Measurements from ENCODE around the gene CCDC3. TPM values are rescaled to one million over a fixed set of nuclear protein-coding genes. Genes with fewer than 3 reads are reported as not detected.

CCDC3 gene
- polyA plus RNA-seq, 1 donor: 8.4 TPM

- DNase-seq: no peak
- Histone ChIP-seq H3K27ac (ENCODE audit: low read length) (no peak overlapping the region), H3K36me3 (ENCODE audit: control insufficient read depth, insufficient read depth, low read length) (no peaks in the 10 kb centered on the region), H3K4me3 (ENCODE audit: low read length) (no peak overlapping the region), H3K4me1 (ENCODE audit: control insufficient read depth, insufficient read depth, low read length) (no peaks in the 10 kb centered on the region), H3K9me3 (ENCODE audit: control insufficient read depth, low read depth, low read length) (peaks cover 5% of the 10 kb centered on the region), H3K27me3 (ENCODE audit: control insufficient read depth, insufficient read depth, low read length) (no peaks in the 10 kb centered on the region)
- WGBS (ENCODE audit: insufficient coverage, low lambda C conversion rate): no CpG with 5 or more reads among the region's 24 CpGs
These were observed 103.2 kb downstream of the CCDC3 start for GRCh38 chr10:12898271-12898670.

- Histone ChIP-seq H3K9me3 (ENCODE audit: control insufficient read depth, low read depth, low read length) (peaks cover 13% of the 10 kb centered on the region), H3K27me3 (ENCODE audit: control insufficient read depth, insufficient read depth, low read length) (no peaks in the 10 kb centered on the region), H3K4me3 (ENCODE audit: low read length) (no peak overlapping the region), H3K36me3 (ENCODE audit: control insufficient read depth, insufficient read depth, low read length) (no peaks in the 10 kb centered on the region), H3K4me1 (ENCODE audit: control insufficient read depth, insufficient read depth, low read length) (no peaks in the 10 kb centered on the region), H3K27ac (ENCODE audit: low read length) (no peak overlapping the region)
- WGBS (ENCODE audit: insufficient coverage, low lambda C conversion rate): 64% methylated on average over 4 of the region's 6 CpGs
- DNase-seq: no peak
These were observed 104.2 kb downstream of the CCDC3 start for GRCh38 chr10:12897278-12897677.

GRCh38 chr10:12896251-12896650 lies 105.3 kb downstream of the CCDC3 start:
- H3K36me3 ChIP-seq (ENCODE audit: control insufficient read depth, insufficient read depth, low read length): no peaks in the 10 kb centered on the region
- DNase-seq: no peak
- no peak overlapping the region for H3K4me3 ChIP-seq (ENCODE audit: low read length)
- no peaks in the 10 kb centered on the region for H3K4me1 ChIP-seq (ENCODE audit: control insufficient read depth, insufficient read depth, low read length)
- no peaks in the 10 kb centered on the region for H3K27me3 ChIP-seq (ENCODE audit: control insufficient read depth, insufficient read depth, low read length)
- H3K9me3 ChIP-seq (ENCODE audit: control insufficient read depth, low read depth, low read length): peaks cover 13% of the 10 kb centered on the region
- no CpG with 5 or more reads among the region's 5 CpGs for WGBS (ENCODE audit: insufficient coverage, low lambda C conversion rate)
- no peak overlapping the region for H3K27ac ChIP-seq (ENCODE audit: low read length)

- Histone ChIP-seq H3K36me3 (ENCODE audit: control insufficient read depth, insufficient read depth, low read length) (no peaks in the 10 kb centered on the region), H3K4me1 (ENCODE audit: control insufficient read depth, insufficient read depth, low read length) (no peaks in the 10 kb centered on the region), H3K27ac (ENCODE audit: low read length) (no peak overlapping the region), H3K9me3 (ENCODE audit: control insufficient read depth, low read depth, low read length) (peaks cover 13% of the 10 kb centered on the region), H3K27me3 (ENCODE audit: control insufficient read depth, insufficient read depth, low read length) (no peaks in the 10 kb centered on the region), H3K4me3 (ENCODE audit: low read length) (no peak overlapping the region)
- no peak for DNase-seq
These were observed 108.6 kb downstream of the CCDC3 start for GRCh38 chr10:12892924-12893323.

GRCh38 chr10:12890958-12891357 lies 110.6 kb downstream of the CCDC3 start:
- Histone ChIP-seq H3K27me3 (ENCODE audit: control insufficient read depth, insufficient read depth, low read length) (no peaks in the 10 kb centered on the region), H3K9me3 (ENCODE audit: control insufficient read depth, low read depth, low read length) (peaks cover 13% of the 10 kb centered on the region), H3K36me3 (ENCODE audit: control insufficient read depth, insufficient read depth, low read length) (no peaks in the 10 kb centered on the region), H3K27ac (ENCODE audit: low read length) (no peak overlapping the region), H3K4me1 (ENCODE audit: control insufficient read depth, insufficient read depth, low read length) (no peaks in the 10 kb centered on the region), H3K4me3 (ENCODE audit: low read length) (no peak overlapping the region)
- DNase-seq: no peak
- WGBS (ENCODE audit: insufficient coverage, low lambda C conversion rate): no CpG with 5 or more reads among the region's 3 CpGs

GRCh38 chr10:12888470-12888869 lies 113.0 kb downstream of the CCDC3 start:
- Histone ChIP-seq H3K27me3 (ENCODE audit: control insufficient read depth, insufficient read depth, low read length) (no peaks in the 10 kb centered on the region), H3K4me3 (ENCODE audit: low read length) (no peak overlapping the region), H3K4me1 (ENCODE audit: control insufficient read depth, insufficient read depth, low read length) (no peaks in the 10 kb centered on the region), H3K36me3 (ENCODE audit: control insufficient read depth, insufficient read depth, low read length) (no peaks in the 10 kb centered on the region), H3K9me3 (ENCODE audit: control insufficient read depth, low read depth, low read length) (peaks cover 8% of the 10 kb centered on the region), H3K27ac (ENCODE audit: low read length) (no peak overlapping the region)
- WGBS (ENCODE audit: insufficient coverage, low lambda C conversion rate): no CpG with 5 or more reads among the region's 2 CpGs
- no peak for DNase-seq

- H3K27me3 ChIP-seq (ENCODE audit: control insufficient read depth, insufficient read depth, low read length): no peaks in the 10 kb centered on the region
- no peaks in the 10 kb centered on the region for H3K4me1 ChIP-seq (ENCODE audit: control insufficient read depth, insufficient read depth, low read length)
- no peak overlapping the region for H3K27ac ChIP-seq (ENCODE audit: low read length)
- WGBS (ENCODE audit: insufficient coverage, low lambda C conversion rate): no CpG with 5 or more reads among the region's 3 CpGs
- H3K9me3 ChIP-seq (ENCODE audit: control insufficient read depth, low read depth, low read length): peaks cover 3% of the 10 kb centered on the region
- DNase-seq: no peak
- no peak overlapping the region for H3K4me3 ChIP-seq (ENCODE audit: low read length)
- H3K36me3 ChIP-seq (ENCODE audit: control insufficient read depth, insufficient read depth, low read length): no peaks in the 10 kb centered on the region
These were observed 113.7 kb downstream of the CCDC3 start for GRCh38 chr10:12887780-12888179.

- DNase-seq: peak; percentile 38 to 49
- Histone ChIP-seq H3K36me3 (ENCODE audit: control insufficient read depth, insufficient read depth, low read length) (no peaks in the 10 kb centered on the region), H3K4me1 (ENCODE audit: control insufficient read depth, insufficient read depth, low read length) (no peaks in the 10 kb centered on the region), H3K4me3 (ENCODE audit: low read length) (no peak overlapping the region), H3K27me3 (ENCODE audit: control insufficient read depth, insufficient read depth, low read length) (no peaks in the 10 kb centered on the region), H3K27ac (ENCODE audit: low read length) (no peak overlapping the region), H3K9me3 (ENCODE audit: control insufficient read depth, low read depth, low read length) (no peaks in the 10 kb centered on the region)
- WGBS (ENCODE audit: insufficient coverage, low lambda C conversion rate): no CpG with 5 or more reads among the region's 6 CpGs
These were observed 116.7 kb downstream of the CCDC3 start for GRCh38 chr10:12884851-12885250.

- Histone ChIP-seq H3K36me3 (ENCODE audit: control insufficient read depth, insufficient read depth, low read length) (no peaks in the 10 kb centered on the region), H3K27me3 (ENCODE audit: control insufficient read depth, insufficient read depth, low read length) (no peaks in the 10 kb centered on the region), H3K9me3 (ENCODE audit: control insufficient read depth, low read depth, low read length) (no peaks in the 10 kb centered on the region), H3K4me1 (ENCODE audit: control insufficient read depth, insufficient read depth, low read length) (no peaks in the 10 kb centered on the region), H3K4me3 (ENCODE audit: low read length) (no peak overlapping the region), H3K27ac (ENCODE audit: low read length) (no peak overlapping the region)
- no peak for DNase-seq
These were observed 121.1 kb downstream of the CCDC3 start for GRCh38 chr10:12880423-12880822.

GRCh38 chr10:12877150-12877549 lies 124.4 kb downstream of the CCDC3 start:
- Histone ChIP-seq H3K36me3 (ENCODE audit: control insufficient read depth, insufficient read depth, low read length) (no peaks in the 10 kb centered on the region), H3K4me1 (ENCODE audit: control insufficient read depth, insufficient read depth, low read length) (no peaks in the 10 kb centered on the region), H3K27me3 (ENCODE audit: control insufficient read depth, insufficient read depth, low read length) (no peaks in the 10 kb centered on the region), H3K9me3 (ENCODE audit: control insufficient read depth, low read depth, low read length) (no peaks in the 10 kb centered on the region), H3K27ac (ENCODE audit: low read length) (no peak overlapping the region), H3K4me3 (ENCODE audit: low read length) (no peak overlapping the region)
- WGBS (ENCODE audit: insufficient coverage, low lambda C conversion rate): no CpG with 5 or more reads among the region's 3 CpGs
- DNase-seq: no peak

- no peak for DNase-seq
- Histone ChIP-seq H3K27me3 (ENCODE audit: control insufficient read depth, insufficient read depth, low read length) (no peaks in the 10 kb centered on the region), H3K4me3 (ENCODE audit: low read length) (no peak overlapping the region), H3K36me3 (ENCODE audit: control insufficient read depth, insufficient read depth, low read length) (no peaks in the 10 kb centered on the region), H3K9me3 (ENCODE audit: control insufficient read depth, low read depth, low read length) (no peaks in the 10 kb centered on the region), H3K27ac (ENCODE audit: low read length) (no peak overlapping the region), H3K4me1 (ENCODE audit: control insufficient read depth, insufficient read depth, low read length) (no peaks in the 10 kb centered on the region)
- WGBS (ENCODE audit: insufficient coverage, low lambda C conversion rate): 100% methylated on average over 2 of the region's 5 CpGs
These were observed 125.2 kb downstream of the CCDC3 start for GRCh38 chr10:12876266-12876665.

Measured in large intestine (tissue), 3 donors.